HG02840 (cell line): ENCODE measurements around the gene MTHFD1.

Experiments used
- ATAC-seq: cut with Tn5 transposase; IDR thresholded peaks from one replicate; pipeline ENCODE4 v1.9.1; 2021; ENCODE audit warnings: mild to moderate bottlenecking, moderate library complexity, moderate number of reproducible peaks; ENCODE audit not compliant: unreplicated experiment, low FRiP score

The MTHFD1 gene

DNA sequence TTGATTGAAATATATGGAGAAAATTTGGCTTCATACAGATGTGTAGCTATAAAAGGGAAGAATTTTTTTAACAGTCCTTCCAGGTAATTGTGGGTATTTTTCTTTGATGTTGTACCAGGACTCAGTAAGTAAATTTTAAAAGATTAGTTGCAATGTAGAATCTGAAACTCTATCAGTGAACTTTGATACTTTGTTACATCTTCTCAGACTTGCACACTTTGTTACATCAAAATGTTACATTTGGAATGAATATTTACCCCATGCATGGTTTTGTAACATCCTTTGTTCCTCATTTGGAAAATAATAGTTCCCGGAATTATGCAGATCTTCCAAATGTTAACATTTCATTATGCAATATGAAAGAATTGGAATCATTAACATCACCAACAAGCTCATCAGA, 13.8 kb downstream of the MTHFD1 start:
- ATAC-seq = no peak

DNA sequence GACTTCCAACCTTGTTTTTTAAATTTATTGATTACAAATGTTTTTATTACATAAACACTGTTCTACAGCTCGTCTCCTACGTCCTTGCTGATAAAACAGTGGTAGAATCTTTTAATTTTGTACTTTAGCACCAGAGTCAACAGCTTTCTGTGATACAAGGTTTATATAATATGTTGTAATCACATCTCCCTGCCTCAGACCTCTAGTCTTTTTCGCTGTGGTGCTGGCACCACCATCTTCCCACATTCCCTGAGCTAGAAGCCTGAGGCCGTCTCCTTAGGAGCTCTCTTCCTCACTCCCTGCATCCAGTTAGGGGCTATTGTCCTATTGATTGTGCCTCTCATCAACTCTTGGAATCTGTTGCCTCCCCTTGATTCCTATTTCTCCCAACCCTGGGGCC, 17.1 kb downstream of the MTHFD1 start:
- no peak for ATAC-seq

DNA sequence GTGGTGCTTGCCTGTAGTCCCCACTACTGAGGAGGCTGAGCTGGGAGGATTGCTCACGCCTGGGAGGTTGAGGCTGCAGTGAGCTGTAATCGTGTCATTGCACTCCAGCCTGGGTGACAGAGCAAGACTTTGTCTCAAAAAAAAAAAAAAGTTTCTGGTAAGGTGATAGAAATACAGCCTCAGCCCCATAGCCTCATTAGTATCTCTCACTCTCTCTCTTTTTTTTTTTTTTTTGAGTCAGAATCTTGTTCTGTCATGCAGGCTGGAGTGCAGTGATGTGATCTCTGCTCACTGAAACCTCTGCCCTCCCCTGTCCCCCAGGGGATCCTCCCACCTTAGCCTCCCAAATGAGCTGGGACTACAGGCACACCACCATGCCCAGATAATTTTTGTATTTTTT, 19.2 kb downstream of the MTHFD1 start:
- no peak for ATAC-seq

DNA sequence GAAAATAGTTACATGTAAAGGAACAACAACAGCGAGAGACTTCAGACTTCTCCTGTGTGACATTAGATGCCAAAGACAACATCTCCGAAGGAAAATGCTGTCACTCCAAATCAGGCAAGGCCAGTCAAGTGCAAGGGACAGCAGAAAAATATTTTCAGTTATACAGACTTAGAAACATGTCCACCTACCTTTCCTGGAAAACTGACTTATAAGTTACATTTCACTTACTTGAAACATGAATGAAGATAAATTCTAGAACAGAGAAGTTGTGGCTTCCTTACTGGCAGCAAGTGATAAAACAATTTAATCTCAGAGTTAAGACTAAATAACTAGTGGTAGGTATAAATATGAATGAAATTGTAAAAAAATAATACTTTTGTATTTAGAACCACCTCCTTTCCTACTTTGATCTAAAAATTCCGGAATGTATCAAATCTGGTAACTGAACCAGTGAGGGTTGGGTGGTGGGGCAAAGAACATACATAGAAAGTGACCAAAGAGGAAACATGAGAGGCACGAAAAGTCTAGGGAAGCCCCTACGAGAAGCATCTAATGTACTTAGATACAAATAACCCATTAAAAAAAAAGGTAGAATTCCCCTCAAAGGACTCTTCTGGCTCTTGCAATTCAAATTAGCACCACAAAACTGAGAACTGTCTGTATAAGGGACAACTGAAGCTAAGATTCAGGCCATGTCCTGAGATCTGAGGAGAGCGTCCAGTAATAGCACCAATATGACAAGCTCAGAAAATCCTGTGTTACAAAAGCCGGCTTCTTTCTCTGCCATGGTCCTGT, 21.2 kb downstream of the MTHFD1 start:
- no peak for ATAC-seq

DNA sequence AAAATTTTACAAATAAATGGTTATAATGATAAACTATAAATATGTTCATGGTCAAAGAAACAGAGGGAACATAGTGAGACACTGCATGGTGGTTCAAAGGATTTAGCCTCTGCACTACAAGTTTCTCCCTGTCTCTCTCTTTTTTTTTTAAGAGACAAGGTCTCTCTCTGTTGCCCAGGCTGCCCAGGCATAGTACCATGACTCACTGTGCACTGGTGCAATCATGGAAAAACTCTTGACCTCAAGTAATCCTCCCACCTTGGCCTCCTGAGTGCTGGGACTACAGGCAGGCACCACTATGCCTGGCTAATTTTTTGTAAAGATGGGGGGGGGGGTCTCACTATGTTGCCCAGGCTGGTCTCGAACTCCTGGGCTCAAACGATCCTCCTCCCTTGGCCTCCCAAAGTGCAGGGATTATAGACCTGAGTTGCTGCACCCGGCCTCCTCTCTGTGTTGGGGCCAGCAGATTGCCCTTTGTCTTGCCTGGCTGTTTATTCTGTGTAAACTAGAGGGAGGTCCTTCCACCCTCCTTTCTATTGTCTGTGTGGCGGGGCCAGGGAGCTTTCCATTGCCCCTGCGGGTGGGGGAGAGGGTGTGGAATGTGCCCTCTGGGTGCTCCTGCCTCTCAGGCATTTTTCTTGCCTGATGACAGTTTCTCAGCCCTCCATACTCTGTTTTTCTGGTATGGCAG, 22.1 kb downstream of the MTHFD1 start:
- ATAC-seq = no peak

DNA sequence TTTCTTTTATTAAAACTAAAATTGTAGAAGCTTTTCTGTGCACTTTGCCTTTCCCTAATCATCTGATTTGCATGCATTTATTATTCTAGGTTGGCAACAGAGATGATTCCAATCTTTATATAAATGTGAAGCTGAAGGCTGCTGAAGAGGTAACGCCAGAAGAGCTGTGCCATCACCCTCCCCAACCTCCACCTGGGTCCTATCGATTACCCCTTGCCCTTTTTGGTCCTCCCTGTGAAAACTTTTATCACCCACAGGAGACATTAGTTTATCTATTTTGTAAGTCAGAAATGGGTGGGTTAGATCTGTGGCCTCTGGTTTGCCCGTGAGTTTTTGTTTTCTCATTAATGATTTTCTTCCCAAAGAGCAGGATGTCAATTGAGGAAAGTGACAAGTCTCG, 22.8 kb downstream of the MTHFD1 start:
- no peak for ATAC-seq

DNA sequence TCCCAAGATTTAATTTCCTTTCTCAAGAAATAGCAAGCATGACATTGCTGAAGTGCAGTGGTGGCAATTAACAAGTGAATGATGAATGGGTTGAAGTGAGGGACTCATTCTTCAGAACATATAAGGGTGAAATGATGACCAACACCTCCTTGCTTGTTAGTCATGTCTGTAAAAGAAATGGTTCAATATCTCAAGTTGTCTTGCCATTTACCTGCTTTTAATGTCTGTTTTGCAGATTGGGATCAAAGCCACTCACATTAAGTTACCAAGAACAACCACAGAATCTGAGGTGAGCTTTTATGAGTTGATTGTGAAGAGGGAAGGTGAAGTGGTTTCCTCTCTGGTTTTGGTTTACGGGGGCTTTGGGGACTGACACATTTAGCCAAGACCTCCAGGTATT, 24.1 kb downstream of the MTHFD1 start:
- no peak for ATAC-seq

DNA sequence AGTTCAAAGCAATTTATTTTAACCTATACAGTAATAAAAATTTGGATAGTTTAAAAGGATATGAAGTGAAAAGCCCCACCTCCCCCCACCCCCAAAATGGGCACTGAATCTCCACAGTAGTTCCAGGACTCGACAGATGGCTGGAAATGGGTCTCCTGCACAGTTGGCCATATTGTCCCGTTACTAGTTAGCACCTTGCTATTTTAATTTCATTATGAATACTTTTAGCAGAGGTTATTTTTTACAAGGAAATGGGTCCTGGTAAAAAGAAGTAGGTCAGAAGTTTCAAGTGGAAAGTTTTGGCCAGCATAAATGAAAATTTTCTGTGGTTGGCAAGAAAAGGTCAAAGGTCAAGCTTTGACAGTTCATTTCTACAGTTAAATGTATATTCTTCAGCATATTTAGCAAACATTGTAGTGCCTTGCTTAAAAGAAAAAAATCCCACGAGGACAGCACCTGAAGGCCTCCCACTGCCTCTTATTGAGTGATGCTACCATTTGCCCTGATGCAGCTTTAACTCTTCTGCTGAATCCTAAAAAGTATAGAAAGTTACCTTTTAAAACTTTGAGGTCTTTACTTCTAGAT, 28.3 kb downstream of the MTHFD1 start:
- no peak for ATAC-seq

DNA sequence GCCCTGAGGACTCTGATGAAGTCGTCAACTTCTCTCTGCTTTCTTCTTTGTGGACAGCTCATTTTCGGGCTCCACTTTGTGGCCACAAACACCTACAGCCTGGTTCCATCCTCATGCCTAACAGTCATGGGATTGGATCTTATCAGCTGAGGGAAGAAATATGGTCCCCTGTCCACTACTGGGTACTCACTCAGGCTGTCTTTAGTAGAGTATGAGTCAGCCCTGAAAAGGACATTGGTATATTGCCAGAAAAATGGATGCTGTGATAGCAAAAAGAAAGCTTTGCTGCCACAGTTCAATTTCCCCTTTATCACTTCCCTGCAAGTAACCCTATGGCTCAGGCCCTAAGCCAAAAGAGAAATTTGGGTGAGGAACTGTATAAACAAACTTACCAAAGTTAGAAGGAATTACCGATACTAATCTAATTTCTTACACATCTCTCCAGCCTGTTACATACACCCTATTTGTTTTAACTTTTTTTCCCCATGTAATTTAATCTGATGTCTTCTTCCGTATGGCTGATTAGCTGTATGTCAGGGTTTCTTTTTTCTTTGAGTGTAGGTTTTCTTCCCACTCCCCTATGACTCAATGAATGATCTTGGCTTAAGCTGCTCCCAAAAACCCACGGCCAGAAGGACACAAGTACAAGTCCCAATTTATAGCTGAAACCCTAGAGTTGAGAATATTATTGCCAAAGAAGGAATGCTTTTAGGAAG, 29.1 kb downstream of the MTHFD1 start:
- no peak for ATAC-seq

DNA sequence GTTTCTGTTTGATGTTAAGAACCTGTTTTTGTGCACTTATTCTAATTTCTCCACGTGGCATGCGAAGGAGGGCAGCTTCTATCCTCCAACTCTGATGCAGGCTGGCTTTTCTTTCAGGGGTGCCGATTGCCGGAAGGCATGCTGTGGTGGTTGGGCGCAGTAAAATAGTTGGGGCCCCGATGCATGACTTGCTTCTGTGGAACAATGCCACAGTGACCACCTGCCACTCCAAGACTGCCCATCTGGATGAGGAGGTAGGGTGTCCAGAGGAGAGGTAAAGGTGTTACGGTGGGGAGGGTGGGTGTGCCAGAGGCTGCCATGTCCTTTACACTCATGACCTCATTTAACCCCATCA, 29.6 kb downstream of the MTHFD1 start:
- no peak for ATAC-seq

DNA sequence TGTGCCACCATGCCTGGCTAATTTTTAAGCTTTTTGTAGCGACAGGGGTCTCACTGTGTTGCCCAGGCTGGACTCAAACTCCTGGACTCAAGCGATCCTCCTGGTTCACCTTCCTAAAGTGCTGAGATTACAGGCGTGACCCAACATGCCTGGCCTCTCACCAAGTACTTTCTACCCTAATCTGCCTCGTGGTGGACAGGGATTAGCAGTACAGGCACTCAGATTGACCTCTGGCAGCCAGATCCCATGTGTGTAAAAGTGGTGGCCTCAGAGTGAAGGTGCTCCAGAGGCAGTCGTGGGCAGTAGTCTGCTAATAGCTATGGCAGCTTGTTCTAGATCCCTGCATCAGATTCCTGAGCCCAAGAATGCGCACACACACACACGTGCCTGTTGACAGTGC, 30.9 kb downstream of the MTHFD1 start:
- ATAC-seq = no peak

DNA sequence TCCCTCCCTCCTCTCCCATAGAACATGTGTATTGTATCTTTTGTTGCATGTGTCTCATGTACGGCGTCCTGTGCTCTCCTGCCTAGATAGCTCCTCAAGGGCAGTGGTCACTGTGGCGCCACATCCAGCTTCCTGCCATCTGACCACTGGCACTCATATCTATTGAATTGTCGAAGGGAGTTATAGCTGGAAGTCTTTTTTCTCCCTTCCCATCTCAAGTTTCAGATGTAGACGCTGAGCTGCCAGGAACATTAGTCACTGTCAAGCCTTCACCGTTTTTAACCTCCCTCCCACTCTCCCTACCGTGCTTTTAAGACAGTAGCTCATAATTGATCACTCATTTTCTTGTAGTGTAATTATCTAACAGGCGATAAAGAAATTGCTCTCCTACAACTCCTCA, 33.0 kb downstream of the MTHFD1 start:
- ATAC-seq = no peak

DNA sequence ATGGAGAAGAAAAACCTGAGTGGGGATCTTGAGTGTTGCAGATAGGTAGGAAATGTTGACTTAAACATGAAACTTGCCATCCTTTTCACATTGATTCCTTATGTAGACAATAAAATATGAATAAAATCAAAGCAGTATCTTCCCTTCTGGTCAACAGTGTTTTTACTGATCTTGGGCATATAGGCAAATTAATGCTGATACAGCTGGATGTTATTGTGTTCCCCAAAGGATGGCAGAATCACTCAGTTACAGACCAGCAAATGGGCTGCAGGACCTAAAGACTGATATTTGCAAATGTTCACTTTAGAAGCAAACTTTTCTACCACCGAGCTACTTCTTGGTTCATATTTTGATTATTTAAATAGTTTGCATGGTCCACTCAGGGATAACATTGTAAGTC, 33.9 kb downstream of the MTHFD1 start:
- ATAC-seq = no peak

DNA sequence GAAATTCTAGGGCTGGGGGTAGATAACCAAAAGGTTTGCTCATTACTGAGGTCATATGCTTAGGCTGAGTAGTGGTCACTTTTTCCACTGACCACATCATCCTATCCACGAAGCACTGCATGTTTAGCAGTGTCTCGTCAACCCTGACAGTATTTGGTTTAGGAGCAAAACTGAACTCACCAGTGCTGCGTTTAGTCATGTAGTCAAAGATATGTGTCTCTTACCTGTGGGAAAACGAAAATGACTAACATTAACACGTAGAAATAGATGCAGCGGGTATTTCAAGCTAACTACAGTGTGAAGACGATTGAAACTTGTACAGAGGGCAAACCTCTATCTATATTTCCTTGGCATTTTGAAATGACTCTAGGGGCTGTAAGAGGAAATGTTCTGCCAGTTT, 34.6 kb downstream of the MTHFD1 start:
- no peak for ATAC-seq

DNA sequence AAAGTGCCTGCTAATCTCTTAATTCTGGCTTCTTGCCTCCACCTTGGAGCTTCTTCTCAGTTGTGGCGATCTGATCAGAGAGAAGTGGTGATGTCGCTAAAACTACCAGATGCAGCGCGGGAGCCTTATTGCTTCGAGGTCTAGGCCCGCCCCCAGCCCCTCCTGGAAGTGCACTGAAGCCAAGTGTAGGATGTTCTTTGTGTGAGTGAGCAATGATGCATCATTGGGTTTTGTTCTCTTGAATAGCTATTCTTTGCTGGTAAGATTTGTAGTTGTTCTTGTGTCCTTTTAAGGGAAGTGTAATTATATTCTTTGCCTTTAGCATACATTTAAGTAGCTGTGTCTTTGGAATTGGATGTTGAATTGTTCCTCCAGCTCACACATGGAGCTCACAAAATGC, 35.8 kb downstream of the MTHFD1 start:
- ATAC-seq = no peak

DNA sequence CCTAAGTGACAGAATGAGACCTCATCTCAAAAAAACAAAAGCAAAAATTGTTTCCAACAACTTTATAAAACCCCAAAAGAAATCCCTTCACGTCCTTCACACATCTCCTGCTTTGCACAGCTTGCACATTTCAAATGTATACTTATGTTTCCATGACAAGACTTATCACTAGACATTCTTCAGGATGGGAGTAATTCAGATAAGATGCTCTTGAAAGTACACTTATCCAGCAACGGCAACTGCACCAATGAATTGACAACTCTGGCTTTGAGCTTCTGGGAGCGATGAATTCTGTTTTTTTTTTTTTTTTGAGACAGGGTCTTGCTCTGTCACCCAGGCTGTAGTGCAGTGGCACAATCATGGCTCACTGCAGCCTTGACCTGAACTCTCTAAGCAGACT, 46.4 kb downstream of the MTHFD1 start:
- ATAC-seq = no peak

DNA sequence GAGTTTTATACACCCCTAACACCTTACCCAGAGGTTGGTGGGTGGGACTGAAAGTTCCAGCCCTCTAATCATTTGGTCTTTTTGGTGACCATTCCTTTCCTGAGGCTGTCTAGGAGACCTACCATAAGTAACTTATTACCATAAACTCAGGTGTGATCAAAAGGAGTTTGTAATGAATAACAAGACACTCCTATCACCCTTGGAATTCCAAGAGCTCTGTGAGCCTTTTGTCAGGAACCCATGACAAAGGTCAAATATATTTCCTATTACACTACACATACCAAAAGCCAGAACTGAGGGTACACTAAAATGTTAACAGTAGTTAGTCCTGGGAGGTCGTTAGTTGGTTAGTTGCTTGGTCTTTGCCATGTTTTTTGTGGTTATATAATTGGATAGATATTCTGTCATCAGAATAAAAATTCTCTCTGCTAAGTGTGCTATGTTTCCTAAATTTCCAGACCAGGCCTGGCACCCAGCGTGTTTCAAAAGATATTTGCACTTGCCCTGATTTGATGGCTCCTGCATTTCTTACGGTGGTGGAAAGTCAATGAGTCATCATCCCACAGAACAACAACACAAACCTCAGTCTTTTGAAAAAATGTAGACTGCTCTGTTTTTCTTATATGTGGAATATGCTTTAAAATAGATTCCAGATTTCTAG, 50.2 kb downstream of the MTHFD1 start:
- ATAC-seq = no peak

DNA sequence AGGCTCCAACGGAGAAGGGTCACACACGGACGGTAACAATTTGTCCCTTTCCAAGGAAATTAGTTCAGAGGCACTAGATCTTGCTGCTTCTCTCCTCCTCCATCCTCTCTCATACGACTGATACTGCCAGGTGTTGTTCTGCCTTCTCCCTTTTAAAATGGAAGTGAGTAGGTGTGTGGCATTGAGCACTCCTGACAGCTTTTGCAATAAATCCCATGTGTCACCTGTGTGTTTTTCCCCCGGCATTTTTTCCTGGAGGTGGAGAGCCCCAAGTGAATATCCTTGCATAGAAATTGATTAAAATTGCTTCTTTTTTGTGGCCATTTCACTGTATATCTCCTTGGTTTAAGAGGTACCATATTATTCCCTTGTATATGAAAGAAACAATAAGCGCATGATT, 51.0 kb downstream of the MTHFD1 start:
- ATAC-seq = no peak

DNA sequence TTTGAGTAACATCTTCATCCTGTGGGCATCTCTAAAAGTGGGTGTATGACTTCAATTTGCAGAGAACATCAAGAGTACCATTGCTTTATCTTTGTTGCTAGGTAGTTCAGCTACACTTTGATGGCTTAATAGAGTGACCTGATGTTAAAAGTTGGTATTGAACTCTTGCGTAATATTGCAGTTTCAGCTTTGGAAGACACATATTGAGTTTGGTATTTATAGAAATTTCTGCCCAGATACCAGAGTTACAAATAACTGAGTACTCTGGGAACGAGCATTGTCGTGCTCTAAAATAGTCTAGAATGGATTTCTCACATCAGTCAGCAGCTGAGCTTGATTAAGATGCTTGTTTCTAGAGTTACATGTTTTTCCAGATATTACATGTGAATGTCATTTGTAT, 52.3 kb downstream of the MTHFD1 start:
- no peak for ATAC-seq

DNA sequence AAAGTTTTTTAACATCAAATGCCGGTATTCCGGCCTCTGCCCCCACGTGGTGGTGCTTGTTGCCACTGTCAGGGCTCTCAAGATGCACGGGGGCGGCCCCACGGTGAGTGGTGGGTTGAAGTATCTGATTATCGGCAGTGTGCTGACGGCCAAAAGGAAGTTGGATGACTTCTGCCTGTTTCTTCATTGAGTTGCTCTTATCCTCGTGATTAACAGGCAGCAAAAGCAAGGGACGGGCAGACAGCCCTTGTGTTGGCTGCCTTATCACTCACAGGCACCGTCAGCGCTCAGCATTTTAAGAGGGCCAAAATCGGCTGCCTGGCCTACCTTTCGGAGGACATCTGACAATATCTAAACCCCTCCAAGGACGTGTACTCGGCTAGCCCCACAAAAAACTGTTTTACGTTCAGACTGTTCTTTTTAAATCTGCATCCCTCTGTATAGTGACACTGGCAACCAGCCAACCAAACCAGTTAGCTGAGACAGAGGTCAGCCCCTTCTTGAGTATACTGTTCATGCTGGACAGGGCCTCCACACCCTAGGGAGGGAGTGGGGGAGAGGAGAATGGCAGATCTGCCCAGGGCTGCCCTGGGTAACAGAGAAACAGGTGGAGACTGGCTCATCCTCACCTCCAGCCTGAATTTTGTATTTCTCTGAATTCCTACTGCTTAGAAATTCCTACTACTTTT, 54.3 kb downstream of the MTHFD1 start:
- ATAC-seq = no peak
